Uterine smooth muscle cell (primary cell): ENCODE results near the gene SEMA4G. TPM values are rescaled to one million over a fixed set of nuclear protein-coding genes. Genes with fewer than 3 reads are reported as not detected.

Experiments used
- total RNA-seq: library from RNA; depleted of rRNA; stranded (reverse); fragments of >200 nt; gene quantifications from 2 replicates; pipeline ENCODE4 v1.2.3, GENCODE V29; 2014

Gene SEMA4G
- 0.33 and 1.00 TPM in 2 replicates for total RNA-seq

GRCh38 chr10:100969187-100970075 is at the start of gene SEMA4G:
SEMA4G (plus strand) TSS chr10:100969504; CDS start chr10:100972913, 3,409 bp downstream.

GRCh38 chr10:100986952-100987684 is 17.8 kb downstream of the SEMA4G start, which contains the start of the genes MRPL43 and TWNK:
MRPL43 (minus strand) TSS chr10:100987497; CDS start chr10:100987443, 54 bp downstream.
TWNK (plus strand) TSS chr10:100987543; CDS start chr10:100988211, 668 bp downstream.

GRCh38 chr10:100999742-101000126 is 30.4 kb downstream of the SEMA4G start, which contains the start of gene LZTS2:
LZTS2 (plus strand) TSS chr10:100999808; CDS start chr10:101002539, 2,731 bp downstream.

Other genes starting within 250 kb of the SEMA4G start
- under 0.01 TPM in 1 of 2 replicates, not detected in the other for gene PAX2, start 223.9 kb upstream of the SEMA4G start, total RNA-seq
- gene SLF2, start 56.5 kb upstream of the SEMA4G start, total RNA-seq: 41.9 and 44.8 TPM in 2 replicates
- 49.4 and 63.5 TPM in 2 replicates for gene MRPL43, start 18.0 kb downstream of the SEMA4G start, total RNA-seq
- gene TWNK, start 18.0 kb downstream of the SEMA4G start, total RNA-seq: 8.0 and 9.0 TPM in 2 replicates
- gene LZTS2, start 30.3 kb downstream of the SEMA4G start, total RNA-seq: 76.6 and 86.4 TPM in 2 replicates
- gene PDZD7, start 61.6 kb downstream of the SEMA4G start, total RNA-seq: 1.4 and 2.1 TPM in 2 replicates
- gene SFXN3, start 61.7 kb downstream of the SEMA4G start, total RNA-seq: 64.5 and 67.0 TPM in 2 replicates
- gene KAZALD1, start 92.5 kb downstream of the SEMA4G start, total RNA-seq: 6.2 and 6.4 TPM in 2 replicates
- not detected in 2 replicates for gene TLX1, start 161.8 kb downstream of the SEMA4G start, total RNA-seq